Liver (tissue), 9 donors: Measurements from ENCODE around the gene SLTM. TPM values are rescaled to one million over a fixed set of nuclear protein-coding genes. Genes with fewer than 3 reads are reported as not detected.

Experiments used
- DNase-seq: peaks from one replicate; pipeline ENCODE4 v3.0.0-alpha.2; 2017; ENCODE audit warnings: low spot score
- H3K27ac ChIP-seq, 2 donors: one replicate each; pipeline ENCODE4 v1.7.0; 2013; ENCODE audit warnings: inconsistent platforms in 2 of 2, low read length in 2 of 2, control low read depth in 1 of 2, low read depth in 1 of 2, mild to moderate bottlenecking in 1 of 2
- H3K27me3 ChIP-seq, 4 donors: one replicate each; pipeline versions ENCODE4 v1.6.1 to v1.7.0; 2013; ENCODE audit warnings: low read length in 3 of 4, inconsistent platforms in 1 of 4, mild to moderate bottlenecking in 1 of 4, moderate library complexity in 1 of 4; ENCODE audit not compliant: control insufficient read depth in 4 of 4, insufficient read depth in 4 of 4
- H3K36me3 ChIP-seq, 4 donors: one replicate each; pipeline versions ENCODE4 v1.6.1 to v1.7.0; 2013; ENCODE audit warnings: low read length in 3 of 4, mild to moderate bottlenecking in 3 of 4, low read depth in 1 of 4, moderate library complexity in 1 of 4; ENCODE audit not compliant: control insufficient read depth in 4 of 4, insufficient read depth in 3 of 4
- H3K4me1 ChIP-seq, 4 donors: one replicate each; pipeline versions ENCODE4 v1.6.1 to v1.7.0; 2013; ENCODE audit warnings: low read length in 3 of 4, mild to moderate bottlenecking in 3 of 4, moderate library complexity in 1 of 4; ENCODE audit not compliant: control insufficient read depth in 4 of 4, insufficient read depth in 4 of 4
- H3K4me3 ChIP-seq, 3 donors: one replicate each; pipeline versions ENCODE4 v1.6.1 to v1.7.0; 2013; ENCODE audit warnings: low read length in 3 of 3, control low read depth in 1 of 3, low read depth in 1 of 3, mild to moderate bottlenecking in 1 of 3
- H3K9ac ChIP-seq, 2 donors: one replicate each; pipeline ENCODE4 v1.7.0; 2013; ENCODE audit warnings: low read length in 2 of 2, mild to moderate bottlenecking in 2 of 2, moderate library complexity in 2 of 2, control low read depth in 1 of 2, low read depth in 1 of 2
- H3K9me3 ChIP-seq, 4 donors: one replicate each; pipeline versions ENCODE4 v1.6.1 to v1.7.0; 2013; ENCODE audit warnings: low read length in 3 of 4; ENCODE audit not compliant: control insufficient read depth in 4 of 4
- EGR1 ChIP-seq, 2 donors: IDR thresholded peaks; 2 replicates each; pipeline ENCODE4 v1.6.1; 2016 to 2018; ENCODE audit warnings: antibody characterized with exemption in 2 of 2, low read depth in 2 of 2
- FOXA1 ChIP-seq: IDR thresholded peaks from 2 replicates; pipeline ENCODE4 v1.6.1; 2016; ENCODE audit warnings: antibody characterized with exemption
- FOXA2 ChIP-seq: IDR thresholded peaks from 2 replicates; pipeline ENCODE4 v1.6.1; 2016; ENCODE audit warnings: antibody characterized with exemption
- GABPA ChIP-seq, 2 donors: IDR thresholded peaks in 1 of 2; conservative IDR thresholded peaks in 1 of 2; 2 replicates each; pipeline ENCODE4 v1.6.1; 2016; ENCODE audit warnings: antibody characterized with exemption in 2 of 2, mild to moderate bottlenecking in 1 of 2, moderate library complexity in 1 of 2
- HNF4A ChIP-seq, 2 donors: conservative IDR thresholded peaks; 2 replicates each; pipeline ENCODE4 v1.6.1; 2016; ENCODE audit warnings: antibody characterized with exemption in 2 of 2, mild to moderate bottlenecking in 2 of 2
- JUND ChIP-seq, 2 donors: IDR thresholded peaks; 2 replicates each; pipeline ENCODE4 v1.6.1; 2016; ENCODE audit warnings: antibody characterized with exemption in 2 of 2
- MAX ChIP-seq: IDR thresholded peaks from 2 replicates; pipeline ENCODE4 v1.6.1; 2016; ENCODE audit warnings: antibody characterized with exemption
- NR2F2 ChIP-seq: IDR thresholded peaks from 2 replicates; pipeline ENCODE4 v1.6.1; 2016; ENCODE audit warnings: antibody characterized with exemption
- RXRA ChIP-seq, 2 donors: IDR thresholded peaks; 2 replicates each; pipeline ENCODE4 v1.6.1; 2017 to 2018; ENCODE audit warnings: antibody characterized with exemption in 2 of 2, mild to moderate bottlenecking in 1 of 2
- SP1 ChIP-seq: IDR thresholded peaks from 2 replicates; pipeline ENCODE4 v1.6.1; 2018; ENCODE audit warnings: antibody characterized with exemption, mild to moderate bottlenecking
- TAF1 ChIP-seq: conservative IDR thresholded peaks from 2 replicates; pipeline ENCODE4 v1.6.1; 2016; ENCODE audit warnings: antibody characterized with exemption, mild to moderate bottlenecking
- YY1 ChIP-seq: IDR thresholded peaks from 2 replicates; pipeline ENCODE4 v1.6.1; 2016; ENCODE audit warnings: antibody characterized with exemption, mild to moderate bottlenecking
- WGBS: extraction: QIAGEN DNeasy Blood & Tissue Kit; methylation state at CpG from one replicate; pipeline ENCODE4 v1.1.7; 2013; 5-methylcytosine and 5-hydroxymethylcytosine counted together
- polyA plus RNA-seq, 2 donors: library from polyadenylated mRNA; stranded (reverse) in 1 of 2; unstranded in 1 of 2; fragments of 200-250 nt in 1 of 2; fragments of >200 nt in 1 of 2; fragmentation: Nextera tagmentation in 1 of 2; extraction: Ambion mirVana in 1 of 2; gene quantifications; one replicate each; pipeline versions ENCODE4 v1.2.1 to v1.2.3, GENCODE V29; 2013 to 2015
- total RNA-seq, 2 donors: library from RNA; depleted of rRNA; stranded (reverse); fragments of >200 nt; gene quantifications; one replicate each; pipeline ENCODE4 v1.2.3, GENCODE V29; 2014
- TF ChIP-seq, protein P1 (sequence below): IDR thresholded peaks from 2 replicates; pipeline ENCODE4 v1.6.1; 2016; ENCODE audit warnings: antibody characterized with exemption, mild to moderate bottlenecking
- TF ChIP-seq, protein P2 (sequence below): IDR thresholded peaks from 2 replicates; pipeline ENCODE4 v1.6.1; 2016; ENCODE audit warnings: antibody characterized with exemption
- TF ChIP-seq, protein P3 (sequence below): fragments of 150-350 bp; IDR thresholded peaks from 2 replicates; pipeline ENCODE4 v1.5.1; 2017; ENCODE audit warnings: improper control_type of control experiment, low read depth, low read length; ENCODE audit not compliant: missing input control
- TF ChIP-seq, protein P4 (sequence below): IDR thresholded peaks from 2 replicates; pipeline ENCODE4 v1.6.1; 2016; ENCODE audit warnings: antibody characterized with exemption
- donor health status: healthy.
- donor health status: healthy.
- donor health status: healthy.
- donor health status: healthy.
- donor health status: healthy.

SLTM gene
- total and polyA plus RNA-seq, 4 donors = 20.4 to 78.1 (median 50.1) TPM

- no peak overlapping the region for H3K9ac ChIP-seq
- H3K27me3 ChIP-seq = no peaks in the 10 kb centered on the region
- no peak for TF ChIP-seq EGR1 (IDR thresholded peaks at IDR 0.05; ENCODE audit: low read depth in 2 of 2)
- DNase-seq = no peak
- H3K4me1 ChIP-seq = no peaks in the 10 kb centered on the region
- 87% methylated on average over 7 of the region's 7 CpGs for WGBS
- peaks cover 9 to 34% (median 29%) of the 10 kb centered on the region in 4 donors for H3K36me3 ChIP-seq
- H3K9me3 ChIP-seq = no peaks in the 10 kb centered on the region
- H3K27ac ChIP-seq = no peak overlapping the region
- H3K4me3 ChIP-seq = no peak overlapping the region
Measured at GRCh38 chr15:58876306-58877106, 57.0 kb downstream of the SLTM start.

DNA sequence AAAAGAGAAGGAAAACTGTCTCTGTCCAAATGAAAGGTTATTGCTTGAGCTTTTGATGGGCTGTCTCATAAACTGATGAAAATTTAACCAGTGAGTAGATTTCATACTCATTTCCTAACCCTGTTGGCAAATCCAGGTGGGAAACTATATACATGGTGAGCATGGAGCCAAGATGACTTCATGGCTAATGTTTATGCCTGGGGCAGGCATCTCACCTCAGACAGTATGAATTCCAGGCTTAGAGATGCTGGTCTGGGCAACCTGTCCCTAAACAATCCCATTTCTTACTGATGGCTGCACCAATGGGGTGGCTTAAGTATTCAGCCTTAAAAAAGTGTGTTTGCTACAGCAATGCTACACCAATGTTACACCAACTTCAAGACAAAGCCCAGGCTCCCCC lies 58.1 kb downstream of the SLTM start:
- no peak for DNase-seq
- Histone ChIP-seq H3K9ac (no peak overlapping the region), H3K9me3 (no peaks in the 10 kb centered on the region), H3K27ac (no peak overlapping the region), H3K4me1 (no peaks in the 10 kb centered on the region), H3K4me3 (no peak overlapping the region), H3K36me3 (peaks cover 2 to 29% (median 22%) of the 10 kb centered on the region in 4 donors), H3K27me3 (no peaks in the 10 kb centered on the region)
- TF ChIP-seq RXRA (IDR thresholded peaks at IDR 0.05) (no peak), NR2F2 (no peak), TAF1 (no peak), HNF4A (conservative IDR thresholded peaks at IDR 0.05) (no peak)

DNA sequence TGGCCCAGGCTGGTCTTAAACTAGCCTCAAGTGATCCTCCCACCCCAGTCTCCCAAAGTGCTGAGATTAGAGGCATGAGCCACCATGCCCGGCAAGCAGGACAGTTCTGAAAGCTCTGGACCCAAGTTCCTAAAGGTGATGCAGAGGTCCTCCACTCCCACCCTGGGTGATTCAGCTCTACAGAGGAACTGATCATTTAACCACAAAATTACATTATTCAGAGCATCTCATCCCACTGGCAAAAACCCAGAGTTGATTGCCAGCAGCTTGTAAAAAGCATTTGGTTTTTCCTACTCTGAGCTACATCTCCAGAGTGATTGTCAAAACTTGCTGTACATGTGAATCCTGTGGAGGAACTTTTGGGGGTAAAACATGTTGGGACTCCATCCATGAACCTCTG lies 60.2 kb downstream of the SLTM start:
- Histone ChIP-seq H3K4me1 (no peaks in the 10 kb centered on the region), H3K36me3 (peaks cover 0 to 8% (median 4%) of the 10 kb centered on the region in 4 donors), H3K27ac (no peak overlapping the region), H3K4me3 (no peak overlapping the region), H3K27me3 (no peaks in the 10 kb centered on the region), H3K9me3 (no peaks in the 10 kb centered on the region), H3K9ac (no peak overlapping the region)
- 94% methylated on average over 1 of the region's 1 CpG for WGBS
- TF ChIP-seq JUND (IDR thresholded peaks at IDR 0.05) = no peak
- TF ChIP-seq, protein P1, sequence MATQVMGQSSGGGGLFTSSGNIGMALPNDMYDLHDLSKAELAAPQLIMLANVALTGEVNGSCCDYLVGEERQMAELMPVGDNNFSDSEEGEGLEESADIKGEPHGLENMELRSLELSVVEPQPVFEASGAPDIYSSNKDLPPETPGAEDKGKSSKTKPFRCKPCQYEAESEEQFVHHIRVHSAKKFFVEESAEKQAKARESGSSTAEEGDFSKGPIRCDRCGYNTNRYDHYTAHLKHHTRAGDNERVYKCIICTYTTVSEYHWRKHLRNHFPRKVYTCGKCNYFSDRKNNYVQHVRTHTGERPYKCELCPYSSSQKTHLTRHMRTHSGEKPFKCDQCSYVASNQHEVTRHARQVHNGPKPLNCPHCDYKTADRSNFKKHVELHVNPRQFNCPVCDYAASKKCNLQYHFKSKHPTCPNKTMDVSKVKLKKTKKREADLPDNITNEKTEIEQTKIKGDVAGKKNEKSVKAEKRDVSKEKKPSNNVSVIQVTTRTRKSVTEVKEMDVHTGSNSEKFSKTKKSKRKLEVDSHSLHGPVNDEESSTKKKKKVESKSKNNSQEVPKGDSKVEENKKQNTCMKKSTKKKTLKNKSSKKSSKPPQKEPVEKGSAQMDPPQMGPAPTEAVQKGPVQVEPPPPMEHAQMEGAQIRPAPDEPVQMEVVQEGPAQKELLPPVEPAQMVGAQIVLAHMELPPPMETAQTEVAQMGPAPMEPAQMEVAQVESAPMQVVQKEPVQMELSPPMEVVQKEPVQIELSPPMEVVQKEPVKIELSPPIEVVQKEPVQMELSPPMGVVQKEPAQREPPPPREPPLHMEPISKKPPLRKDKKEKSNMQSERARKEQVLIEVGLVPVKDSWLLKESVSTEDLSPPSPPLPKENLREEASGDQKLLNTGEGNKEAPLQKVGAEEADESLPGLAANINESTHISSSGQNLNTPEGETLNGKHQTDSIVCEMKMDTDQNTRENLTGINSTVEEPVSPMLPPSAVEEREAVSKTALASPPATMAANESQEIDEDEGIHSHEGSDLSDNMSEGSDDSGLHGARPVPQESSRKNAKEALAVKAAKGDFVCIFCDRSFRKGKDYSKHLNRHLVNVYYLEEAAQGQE = no peak
- no peak for TF ChIP-seq SP1
- TF ChIP-seq HNF4A (conservative IDR thresholded peaks at IDR 0.05) = no peak
- TF ChIP-seq FOXA1 = no peak
- TF ChIP-seq, protein P2, sequence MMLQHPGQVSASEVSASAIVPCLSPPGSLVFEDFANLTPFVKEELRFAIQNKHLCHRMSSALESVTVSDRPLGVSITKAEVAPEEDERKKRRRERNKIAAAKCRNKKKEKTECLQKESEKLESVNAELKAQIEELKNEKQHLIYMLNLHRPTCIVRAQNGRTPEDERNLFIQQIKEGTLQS = no peak
- no peak for TF ChIP-seq MAX
- TF ChIP-seq, protein P3, sequence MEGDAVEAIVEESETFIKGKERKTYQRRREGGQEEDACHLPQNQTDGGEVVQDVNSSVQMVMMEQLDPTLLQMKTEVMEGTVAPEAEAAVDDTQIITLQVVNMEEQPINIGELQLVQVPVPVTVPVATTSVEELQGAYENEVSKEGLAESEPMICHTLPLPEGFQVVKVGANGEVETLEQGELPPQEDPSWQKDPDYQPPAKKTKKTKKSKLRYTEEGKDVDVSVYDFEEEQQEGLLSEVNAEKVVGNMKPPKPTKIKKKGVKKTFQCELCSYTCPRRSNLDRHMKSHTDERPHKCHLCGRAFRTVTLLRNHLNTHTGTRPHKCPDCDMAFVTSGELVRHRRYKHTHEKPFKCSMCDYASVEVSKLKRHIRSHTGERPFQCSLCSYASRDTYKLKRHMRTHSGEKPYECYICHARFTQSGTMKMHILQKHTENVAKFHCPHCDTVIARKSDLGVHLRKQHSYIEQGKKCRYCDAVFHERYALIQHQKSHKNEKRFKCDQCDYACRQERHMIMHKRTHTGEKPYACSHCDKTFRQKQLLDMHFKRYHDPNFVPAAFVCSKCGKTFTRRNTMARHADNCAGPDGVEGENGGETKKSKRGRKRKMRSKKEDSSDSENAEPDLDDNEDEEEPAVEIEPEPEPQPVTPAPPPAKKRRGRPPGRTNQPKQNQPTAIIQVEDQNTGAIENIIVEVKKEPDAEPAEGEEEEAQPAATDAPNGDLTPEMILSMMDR = no peak
- TF ChIP-seq FOXA2 = no peak
- no peak for TF ChIP-seq YY1
- TF ChIP-seq GABPA (IDR thresholded peaks at IDR 0.05 in 1 of 2, conservative IDR thresholded peaks at IDR 0.05 in 1 of 2) = no peak
- TF ChIP-seq, protein P4, sequence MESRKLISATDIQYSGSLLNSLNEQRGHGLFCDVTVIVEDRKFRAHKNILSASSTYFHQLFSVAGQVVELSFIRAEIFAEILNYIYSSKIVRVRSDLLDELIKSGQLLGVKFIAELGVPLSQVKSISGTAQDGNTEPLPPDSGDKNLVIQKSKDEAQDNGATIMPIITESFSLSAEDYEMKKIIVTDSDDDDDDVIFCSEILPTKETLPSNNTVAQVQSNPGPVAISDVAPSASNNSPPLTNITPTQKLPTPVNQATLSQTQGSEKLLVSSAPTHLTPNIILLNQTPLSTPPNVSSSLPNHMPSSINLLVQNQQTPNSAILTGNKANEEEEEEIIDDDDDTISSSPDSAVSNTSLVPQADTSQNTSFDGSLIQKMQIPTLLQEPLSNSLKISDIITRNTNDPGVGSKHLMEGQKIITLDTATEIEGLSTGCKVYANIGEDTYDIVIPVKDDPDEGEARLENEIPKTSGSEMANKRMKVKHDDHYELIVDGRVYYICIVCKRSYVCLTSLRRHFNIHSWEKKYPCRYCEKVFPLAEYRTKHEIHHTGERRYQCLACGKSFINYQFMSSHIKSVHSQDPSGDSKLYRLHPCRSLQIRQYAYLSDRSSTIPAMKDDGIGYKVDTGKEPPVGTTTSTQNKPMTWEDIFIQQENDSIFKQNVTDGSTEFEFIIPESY = no peak
- TF ChIP-seq NR2F2 = no peak
- no peak for TF ChIP-seq EGR1 (IDR thresholded peaks at IDR 0.05; ENCODE audit: low read depth in 2 of 2)
- no peak for DNase-seq
